HS-27A (cell line): ENCODE results near the gene NBPF1.
"Not testable (repeated sequence)": the region's sequence is repeated elsewhere in the genome, so short reads cannot be mapped to it uniquely, and the experiment has no call there.

Source experiments
- DNase-seq: peaks from one replicate; pipeline ENCODE4 v3.0.0-alpha.2; 2012; ENCODE audit warnings: low read depth, missing footprints

The NBPF1 gene

DNA sequence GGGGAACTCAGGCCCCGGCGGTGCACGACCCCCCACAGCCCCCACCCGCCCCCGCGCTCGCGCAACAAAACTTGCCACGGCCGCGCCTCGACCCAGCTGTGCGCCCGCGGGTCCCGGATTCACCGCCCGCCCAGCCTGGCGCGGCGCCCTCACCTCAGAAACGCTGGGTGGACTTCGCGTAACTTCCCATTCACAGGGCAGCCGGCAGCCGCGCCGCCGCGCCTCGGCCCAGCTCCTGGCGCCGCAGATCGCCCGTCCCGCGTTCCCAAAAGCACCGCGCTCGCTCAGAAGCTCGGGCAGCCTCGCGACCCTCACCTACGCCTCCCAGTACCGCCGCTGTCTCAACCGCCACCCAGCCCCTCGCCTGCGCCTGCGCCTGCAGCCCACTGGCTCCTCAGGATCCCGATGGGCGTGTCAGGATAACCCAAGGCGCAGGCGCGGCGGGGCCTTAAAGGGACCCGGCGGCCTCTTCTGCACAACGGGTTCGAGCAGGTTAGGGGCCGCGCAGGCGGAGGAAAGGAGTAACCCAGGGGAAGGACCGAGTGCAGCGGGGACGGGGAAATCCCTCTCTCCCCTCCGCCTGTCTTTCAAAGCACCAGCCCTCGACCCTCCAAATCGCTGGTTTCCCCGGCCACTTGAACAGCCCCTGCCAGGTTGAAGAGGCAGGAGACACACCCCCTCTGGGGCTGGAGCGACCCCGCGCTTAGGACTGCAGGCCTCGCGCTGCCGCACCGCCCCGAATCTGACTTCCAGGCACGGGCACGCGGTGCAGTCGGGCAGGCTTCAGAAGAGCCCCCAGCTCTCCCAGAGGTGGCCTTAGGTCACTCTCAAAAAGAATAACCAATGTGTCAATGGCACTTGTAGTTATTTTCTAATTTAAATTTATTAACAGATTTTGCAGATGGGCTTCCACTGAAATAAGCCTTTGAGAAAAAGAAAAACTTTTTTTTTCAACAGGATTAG is at the start of gene NBPF1:
NBPF1 (minus strand) TSS at position 380 of the 963 bp plus-strand sequence.
- DNase-seq: peak; percentile 100

DNA sequence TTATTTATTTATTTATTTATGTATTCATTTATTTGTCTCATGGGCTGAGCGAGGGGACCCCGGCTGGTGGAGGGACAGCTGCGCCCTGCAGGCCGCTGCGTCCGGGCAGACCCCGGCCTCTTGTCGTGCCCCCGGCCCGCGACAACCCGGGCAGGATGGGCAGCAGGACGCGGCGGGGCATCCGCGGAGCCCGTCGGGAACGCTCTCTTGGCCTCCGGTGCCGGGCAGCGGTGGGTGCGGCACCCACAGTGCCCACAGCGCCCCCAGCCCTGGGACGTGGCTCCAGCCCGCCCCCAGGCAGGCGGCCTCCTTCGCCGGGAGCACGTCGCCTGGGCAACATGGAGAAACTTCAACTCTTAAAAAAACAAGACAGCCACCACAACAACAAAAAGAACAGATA is 44.9 kb upstream of the NBPF1 start:
- DNase-seq: not testable (repeated sequence)

DNA sequence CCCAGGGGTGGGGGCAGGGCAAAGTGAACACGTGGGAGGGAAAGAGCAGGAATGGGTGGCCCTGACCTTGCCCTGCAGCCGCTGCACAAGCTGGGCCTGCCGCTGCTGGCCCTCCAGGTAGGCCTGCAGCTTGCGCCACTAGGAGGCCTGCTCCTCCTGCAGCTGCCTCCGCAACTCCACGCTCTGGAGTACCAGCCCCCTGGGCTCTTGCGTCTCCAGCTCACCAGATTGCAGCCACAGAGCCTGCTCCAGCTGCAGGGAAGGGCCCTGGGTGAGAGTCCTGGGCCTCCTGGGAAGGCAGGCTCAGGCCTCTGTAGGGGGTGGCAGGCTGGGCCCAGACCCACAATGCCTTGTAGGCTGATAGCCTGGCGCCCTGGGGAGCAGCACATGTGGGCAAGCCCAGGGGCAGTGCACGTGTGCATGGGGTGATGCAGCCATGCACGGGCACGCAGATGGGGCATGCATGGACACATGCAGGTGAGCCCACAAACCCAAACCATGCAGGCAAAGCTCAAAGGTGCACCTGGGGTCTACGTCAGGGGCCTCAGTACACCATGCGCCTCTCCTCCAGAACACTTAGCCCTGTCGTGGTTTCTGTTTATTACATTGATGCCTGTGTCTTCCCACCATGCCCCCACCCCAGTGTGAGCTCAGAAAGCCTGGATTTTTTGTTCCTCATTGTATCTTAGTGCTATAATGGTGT is 43.8 kb upstream of the NBPF1 start:
- DNase-seq: not testable (repeated sequence)

DNA sequence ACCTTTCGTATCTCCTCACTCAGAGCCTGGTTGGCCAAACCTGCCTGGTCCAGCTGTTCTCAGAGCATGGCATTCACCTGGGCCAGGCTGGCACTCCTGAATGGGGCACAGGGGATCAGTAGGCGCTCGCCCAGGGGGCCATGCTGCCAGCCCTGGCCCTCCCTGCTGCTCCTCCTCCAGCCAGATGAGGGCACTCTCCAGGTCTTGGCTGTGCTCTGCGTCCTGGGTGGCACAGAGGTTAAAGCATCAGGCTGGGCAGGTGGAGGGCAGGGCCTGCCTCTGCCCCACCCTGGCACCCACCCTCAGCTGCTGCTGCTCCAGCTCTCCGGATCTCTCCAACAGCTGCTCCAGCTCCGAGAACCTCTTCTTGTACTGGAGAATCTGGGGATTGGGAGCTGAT is 43.2 kb upstream of the NBPF1 start:
- DNase-seq: not testable (repeated sequence)

DNA sequence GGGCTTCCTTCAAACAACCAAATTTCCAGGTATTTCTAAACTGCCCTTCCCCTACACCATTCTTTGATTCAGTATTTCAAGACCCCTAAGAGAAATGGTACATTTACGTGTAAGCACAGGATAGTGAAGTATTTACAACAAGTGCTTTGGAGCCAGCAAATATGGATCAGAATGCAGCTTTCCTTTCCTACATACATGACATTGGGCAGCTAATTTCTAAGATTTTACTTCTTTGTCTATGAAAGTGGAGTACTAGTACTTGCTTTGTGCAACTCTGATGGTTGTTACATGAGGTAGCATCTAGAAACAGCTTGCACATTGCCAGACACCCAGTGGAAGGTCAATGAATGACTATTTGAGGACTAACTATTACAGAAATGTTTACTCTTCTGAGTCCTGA is 38.2 kb upstream of the NBPF1 start:
- not testable (repeated sequence) for DNase-seq

DNA sequence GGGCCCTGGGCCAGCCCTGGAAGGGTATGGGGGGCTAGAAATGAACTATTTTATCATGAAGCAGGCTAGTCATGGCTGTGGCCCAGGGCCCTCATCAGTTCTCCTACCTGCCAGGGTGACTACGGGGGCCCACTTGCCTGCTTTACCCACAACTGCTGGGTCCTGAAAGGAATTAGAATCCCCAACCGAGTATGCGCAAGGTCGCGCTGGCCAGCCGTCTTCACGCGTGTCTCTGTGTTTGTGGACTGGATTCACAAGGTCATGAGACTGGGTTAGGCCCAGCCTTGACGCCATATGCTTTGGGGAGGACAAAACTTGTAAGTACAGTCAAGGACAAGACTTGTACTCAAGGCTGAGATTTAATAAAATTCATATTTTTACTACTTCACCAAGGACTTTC is 36.6 kb upstream of the NBPF1 start:
- not testable (repeated sequence) for DNase-seq

DNA sequence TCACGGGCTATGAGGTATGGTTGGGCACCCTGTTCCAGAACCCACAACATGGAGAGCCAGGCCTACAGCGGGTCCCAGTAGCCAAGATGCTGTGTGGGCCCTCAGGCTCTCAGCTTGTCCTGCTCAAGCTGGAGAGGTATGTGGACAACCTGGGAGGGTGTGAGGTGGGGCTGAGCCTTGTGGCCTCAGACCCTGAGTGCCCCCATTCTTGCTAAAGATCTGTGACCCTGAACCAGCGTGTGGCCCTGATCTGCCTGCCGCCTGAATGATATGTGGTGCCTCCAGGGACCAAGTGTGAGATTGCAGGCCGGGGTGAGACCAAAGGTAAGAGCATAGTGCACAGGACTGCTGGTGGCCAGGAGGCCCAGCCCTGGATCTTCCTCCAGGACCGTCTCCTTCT is 36.0 kb upstream of the NBPF1 start:
- not testable (repeated sequence) for DNase-seq

DNA sequence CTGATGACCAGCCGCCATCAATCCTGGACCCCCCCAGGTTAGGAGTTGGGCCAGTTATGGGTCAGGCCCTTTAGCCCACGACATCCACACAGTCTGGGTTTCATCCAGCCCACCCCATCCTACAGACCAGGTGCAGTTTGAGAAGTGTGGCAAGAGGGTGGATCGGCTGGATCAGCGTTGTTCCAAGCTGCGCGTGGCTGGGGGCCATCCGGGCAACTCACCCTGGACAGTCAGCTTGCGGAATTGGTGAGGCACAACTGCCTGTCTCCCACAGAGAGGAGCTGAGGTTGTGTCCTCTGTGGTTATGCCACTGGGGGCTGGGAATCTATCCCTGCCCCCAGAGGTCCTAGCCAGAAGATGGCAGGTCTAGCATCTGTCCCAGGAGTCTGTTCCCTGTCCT is 35.4 kb upstream of the NBPF1 start:
- not testable (repeated sequence) for DNase-seq

DNA sequence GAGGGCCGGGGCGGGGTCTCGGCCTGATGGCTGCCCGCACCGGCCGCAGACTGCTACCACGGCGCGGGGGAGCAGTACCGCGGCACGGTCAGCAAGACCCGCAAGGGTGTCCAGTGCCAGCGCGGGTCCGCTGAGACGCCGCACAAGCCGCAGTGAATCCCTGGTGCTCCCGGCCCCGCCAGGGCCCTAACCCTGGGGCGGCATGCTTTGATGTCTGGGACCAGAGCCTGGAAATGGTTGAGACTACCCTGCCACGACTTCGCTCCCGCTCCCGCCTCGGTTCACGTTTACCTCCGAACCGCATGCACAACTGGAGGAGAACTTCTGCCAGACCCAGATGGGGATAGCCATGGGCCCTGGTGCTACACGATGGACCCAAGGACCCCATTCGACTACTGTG is 34.9 kb upstream of the NBPF1 start:
- DNase-seq: not testable (repeated sequence)

DNA sequence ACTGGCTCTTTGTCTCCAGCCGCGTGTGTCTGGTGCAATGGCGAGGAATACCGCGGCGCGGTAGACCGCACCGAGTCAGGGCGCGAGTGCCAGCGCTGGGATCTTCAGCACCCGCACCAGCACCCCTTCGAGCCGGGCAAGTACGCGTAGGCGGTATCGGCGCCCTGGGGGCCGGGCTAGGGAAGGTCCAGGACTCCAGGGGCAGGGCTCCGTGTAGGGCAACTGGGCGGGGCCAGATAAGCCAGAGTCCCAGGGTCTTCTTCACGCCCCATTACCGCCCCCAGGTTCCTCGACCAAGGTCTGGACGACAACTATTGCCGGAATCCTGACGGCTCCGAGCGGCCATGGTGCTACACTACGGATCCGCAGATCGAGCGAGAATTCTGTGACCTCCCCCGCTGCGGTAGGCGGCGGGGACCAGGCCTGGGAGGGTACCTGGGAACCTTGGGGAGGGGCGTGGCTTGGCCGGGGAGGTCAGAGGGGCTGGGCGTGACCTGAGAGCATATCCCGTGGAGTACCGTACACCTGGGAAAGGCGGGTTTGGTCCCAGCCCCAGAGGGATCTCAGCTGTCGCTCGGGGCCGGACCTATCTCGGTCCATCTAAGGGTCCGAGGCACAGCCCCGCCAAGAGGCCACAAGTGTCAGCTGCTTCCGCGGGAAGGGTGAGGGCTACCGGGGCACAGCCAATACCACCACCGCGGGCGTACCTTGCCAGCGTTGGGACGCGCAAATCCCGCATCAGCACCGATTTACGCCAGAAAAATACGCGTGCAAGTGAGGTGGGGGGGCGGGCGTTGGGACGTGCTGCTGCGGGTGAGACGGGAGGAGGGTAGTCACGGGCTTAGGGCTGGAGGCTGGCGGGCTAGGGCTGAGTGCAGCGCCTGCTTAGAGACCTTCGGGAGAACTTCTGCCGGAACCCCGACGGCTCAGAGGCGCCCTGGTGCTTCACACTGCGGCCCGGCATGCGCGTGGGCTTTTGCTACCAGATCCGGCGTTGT is 34.1 kb upstream of the NBPF1 start:
- not testable (repeated sequence) for DNase-seq

DNA sequence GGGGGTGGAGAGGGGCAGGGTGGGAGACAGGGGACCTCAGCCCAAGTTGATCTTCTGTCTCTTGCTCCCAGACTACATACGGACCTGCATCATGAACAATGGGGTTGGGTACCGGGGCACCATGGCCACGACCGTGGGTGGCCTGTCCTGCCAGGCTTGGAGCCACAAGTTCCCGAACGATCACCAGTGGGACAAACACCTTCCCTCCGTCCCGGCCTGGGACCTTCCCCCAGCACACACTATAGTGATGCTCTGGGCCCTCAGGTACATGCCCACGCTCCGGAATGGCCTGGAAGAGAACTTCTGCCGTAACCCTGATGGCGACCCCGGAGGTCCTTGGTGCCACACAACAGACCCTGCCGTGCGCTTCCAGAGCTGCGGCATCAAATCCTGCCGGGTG is 33.4 kb upstream of the NBPF1 start:
- DNase-seq: not testable (repeated sequence)

DNA sequence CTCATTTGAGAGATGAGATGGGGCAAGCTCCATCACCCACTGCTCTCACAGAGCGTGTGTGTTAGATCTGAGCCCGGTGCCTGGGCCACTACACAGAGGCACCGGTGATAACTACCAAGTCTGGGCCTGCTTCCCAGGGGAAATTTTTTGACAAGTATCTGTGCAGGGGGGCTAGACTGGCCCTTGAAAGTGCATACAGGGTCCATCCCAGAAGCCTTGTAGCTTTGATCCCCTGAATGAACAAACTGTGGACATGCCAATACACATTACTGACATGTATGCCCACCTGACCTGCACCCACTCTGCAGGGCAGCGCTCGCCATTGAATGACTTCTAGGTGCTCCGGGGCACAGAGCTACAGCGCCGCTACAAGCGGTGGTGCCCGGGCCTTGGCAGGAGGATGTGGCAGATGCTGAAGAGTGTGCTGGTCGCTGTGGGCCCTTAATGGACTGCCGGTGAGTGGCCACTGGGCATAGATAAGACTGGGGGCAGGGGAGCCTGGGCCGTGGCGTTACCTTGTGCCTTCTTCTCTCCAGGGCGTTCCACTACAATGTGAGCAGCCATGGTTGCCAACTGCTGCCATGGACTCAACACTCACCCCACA is 32.8 kb upstream of the NBPF1 start:
- not testable (repeated sequence) for DNase-seq

DNA sequence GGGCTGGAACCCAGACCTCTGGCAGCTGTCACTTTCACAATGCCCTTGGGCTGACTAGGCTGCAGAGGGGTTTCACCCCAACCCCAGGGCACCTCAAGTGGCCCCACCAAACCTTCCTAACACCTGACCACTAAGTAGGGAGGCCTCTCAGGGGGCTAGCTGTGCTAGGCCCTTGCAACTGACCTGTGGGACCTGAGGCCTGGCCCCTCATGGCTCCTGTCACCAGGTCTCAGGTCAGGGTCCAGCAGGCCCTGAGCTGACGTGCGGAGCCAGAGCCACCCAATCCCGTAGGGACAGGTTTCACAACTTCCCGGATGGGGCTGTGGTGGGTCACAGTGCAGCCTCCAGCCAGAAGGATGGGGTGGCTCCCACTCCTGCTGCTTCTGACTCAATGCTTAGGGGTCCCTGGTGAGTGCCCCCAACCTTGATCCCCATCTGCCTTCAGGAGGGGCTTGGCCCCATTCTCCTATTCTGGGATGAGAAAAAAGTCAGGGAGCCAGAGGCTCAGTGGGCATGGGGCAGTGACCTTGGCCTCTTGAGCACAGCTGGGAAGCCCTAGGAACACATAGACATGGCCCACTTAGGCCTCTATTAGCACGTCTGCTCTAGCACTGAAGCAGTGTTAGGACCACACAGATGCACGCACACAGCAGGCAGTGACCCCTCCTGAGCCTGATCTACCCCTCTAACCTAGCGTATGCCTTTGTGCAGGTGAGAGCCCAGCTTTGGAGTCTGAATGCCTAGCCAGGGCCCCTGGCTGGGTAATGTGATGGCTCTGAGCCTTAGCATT is 32.1 kb upstream of the NBPF1 start:
- DNase-seq: not testable (repeated sequence)

DNA sequence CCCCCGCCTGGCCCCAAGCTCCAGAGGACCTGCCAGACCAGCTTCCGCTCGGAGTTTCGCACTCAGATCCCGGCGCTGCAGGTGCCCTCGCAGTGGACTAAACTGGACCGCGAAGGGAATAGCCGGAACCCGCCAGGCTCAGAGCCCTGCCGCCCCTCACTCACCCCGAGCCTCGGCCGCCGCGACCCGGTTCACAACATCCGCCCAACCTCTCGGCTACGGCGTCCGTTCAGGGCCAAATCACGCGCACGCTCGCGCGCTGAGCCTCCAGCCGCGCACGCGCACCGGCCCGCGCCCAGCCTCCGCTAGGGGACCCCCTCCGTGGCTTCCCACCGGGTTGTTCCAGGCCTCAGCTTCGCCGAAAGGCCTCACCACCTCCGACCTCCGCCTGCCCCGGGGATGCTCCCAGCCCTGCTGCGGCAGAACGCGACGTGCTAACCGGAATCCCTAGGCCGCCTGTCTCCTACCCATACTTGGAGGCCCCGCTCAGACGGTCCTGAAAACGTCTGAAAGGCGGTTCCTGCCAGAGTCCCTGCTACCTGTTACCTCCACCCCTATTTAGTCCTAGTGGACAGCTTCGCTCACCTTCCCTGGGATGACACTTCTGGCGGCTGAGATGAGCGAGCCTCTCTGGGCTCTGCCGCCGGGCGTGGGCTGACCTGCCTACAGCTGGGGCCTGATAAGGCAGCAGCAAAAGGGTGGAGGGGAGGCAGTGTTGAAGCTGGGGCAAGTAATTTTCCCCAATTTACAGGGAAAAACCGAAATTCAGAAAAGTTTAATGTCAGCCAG is 31.3 kb upstream of the NBPF1 start:
- DNase-seq: peak; percentile 99

DNA sequence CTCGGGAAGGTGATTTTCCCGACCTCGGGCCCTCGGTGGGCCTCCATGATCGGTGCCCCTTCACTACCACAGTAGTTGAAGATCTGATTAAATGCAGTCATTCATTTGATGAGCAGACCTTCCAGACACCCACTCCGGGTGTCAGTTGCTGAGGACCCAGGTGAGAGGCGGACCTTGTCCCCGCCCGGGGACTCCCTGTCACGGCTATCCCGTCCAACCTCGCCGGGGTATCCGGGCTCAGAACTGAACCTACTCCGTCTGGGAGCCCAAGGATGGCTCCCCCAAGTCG is 30.8 kb upstream of the NBPF1 start:
- no peak for DNase-seq

DNA sequence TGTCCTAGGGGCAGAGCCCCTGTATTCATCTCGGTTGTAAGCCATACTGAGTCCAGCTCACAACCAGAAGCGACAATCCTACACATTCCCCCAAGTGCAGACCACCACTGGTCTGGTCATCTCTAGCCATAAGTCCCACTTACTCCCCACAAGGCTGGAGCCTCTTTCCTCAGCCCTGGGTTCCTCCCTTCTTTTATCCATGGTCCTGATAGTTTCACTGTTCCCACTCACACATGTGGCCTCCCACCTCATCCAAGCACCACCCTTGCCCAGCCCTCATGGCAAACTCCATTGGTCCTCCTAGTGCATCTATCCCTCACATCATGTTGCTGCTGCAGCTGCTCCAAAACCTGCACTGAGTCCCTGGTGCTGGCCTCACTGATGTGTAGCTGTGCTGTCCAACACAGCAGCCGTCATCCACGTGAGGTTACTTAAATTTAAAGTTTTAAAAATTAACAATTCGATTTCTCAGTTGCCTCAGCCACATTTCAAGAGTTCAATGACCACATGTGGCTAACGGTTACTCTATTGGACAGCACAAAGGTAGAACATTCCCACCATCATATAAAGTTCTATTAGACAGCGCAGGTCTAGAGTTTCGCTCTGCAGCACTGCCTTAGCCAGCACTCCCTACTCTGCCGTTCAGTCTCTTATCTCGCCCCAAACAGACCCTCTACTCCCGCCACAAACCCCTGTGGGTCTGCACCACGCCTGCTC is 30.3 kb upstream of the NBPF1 start:
- DNase-seq: not testable (repeated sequence)

DNA sequence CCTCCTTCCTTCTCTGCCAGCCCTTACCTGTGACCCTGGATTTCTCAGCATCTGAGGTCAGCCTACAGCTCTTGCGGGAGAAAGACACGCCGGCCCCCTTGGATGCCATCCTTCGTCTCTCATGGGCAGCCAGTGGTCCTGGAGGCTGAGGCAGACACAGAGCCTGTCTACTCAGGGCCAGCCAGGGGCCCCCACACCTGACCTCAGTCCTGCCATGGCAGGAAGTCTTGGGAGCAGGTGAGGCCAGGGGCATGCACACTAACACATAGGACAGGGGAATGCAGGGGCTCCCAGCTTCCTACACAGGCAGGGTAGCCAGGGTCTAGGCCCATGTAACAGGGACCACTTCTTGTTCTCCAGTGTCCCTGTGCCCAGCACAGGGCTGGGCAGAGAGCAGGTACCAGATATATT is 29.6 kb upstream of the NBPF1 start:
- not testable (repeated sequence) for DNase-seq

DNA sequence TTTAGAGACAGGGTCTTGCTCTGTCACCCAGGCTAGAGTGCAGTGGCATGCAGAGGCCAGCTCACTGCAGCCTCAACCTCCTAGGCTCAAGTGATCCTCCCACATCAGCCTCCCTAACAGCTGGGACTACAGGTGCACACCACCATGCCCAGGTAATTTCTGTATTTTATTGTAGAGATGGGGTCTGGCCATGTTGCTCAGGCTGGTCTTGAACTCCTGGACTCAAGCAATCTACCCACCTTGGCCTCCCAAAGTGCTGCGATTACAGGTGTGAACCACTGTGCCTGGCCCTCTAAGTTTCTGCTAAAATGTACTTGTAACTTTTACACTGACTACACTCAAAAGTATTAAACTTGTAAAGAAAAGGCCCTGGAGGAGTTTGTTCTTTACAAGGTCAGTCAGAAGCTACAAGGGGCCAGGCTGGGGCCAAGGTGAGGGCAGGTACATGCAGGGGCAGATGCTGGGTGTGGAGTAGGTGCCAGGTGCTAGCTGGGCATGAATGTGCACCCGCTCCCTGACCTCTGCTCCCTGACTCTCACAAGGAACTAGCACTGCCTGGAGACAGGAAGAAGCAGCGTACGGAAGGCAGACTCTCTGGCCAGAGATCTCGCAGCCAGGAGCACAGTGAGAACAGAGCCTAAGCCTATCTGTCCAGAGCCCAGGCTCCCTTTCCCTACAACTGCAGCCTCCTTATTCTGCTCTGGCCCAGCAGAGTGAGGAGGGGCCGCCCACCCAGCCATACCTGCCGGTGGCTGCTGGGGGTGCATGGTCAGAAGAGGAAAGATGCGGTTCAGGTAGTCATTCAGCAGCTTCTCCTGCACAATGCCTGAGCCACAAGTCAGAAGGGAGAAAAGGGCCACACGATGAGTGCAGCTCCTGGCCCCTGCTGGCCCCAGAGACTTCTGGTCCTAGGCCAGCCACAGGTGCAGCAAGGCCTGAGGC is 28.9 kb upstream of the NBPF1 start:
- DNase-seq: not testable (repeated sequence)
